ENCODE data around the gene KRT73.

DNA sequence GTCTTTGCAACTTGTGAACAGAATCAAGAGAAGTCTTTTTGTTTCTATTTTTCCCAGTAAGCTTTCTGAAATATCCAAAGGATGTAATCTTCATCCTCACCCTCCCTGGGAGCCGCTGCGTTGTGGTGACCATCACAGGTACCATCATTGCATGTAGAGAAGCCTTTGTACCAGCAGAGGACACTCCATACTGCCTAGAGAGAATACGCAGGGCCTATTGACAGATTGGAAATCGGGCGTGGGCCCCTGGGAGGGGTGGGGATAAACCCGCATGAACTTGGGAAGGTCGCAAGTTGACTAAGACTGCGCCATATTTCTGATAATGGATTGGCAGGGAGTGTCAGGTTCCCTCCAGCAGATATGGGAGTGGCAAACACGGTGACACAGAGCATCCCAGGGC lies 49.1 kb upstream of the KRT73 start:
- TF ChIP-seq CTCF (conservative IDR thresholded peaks at IDR 0.05; ENCODE audit: low read length) (peak; percentile 53), EZH2phosphoT487 (IDR thresholded peaks at IDR 0.05; ENCODE audit: borderline replicate concordance) (no peak)

All from Loucy (cell line).